ENCODE results near the gene GRIK4.

Gene GRIK4

GRCh38 chr11:120703358-120704152 is 192.0 kb downstream of the GRIK4 start:
- TF ChIP-seq, protein P1, sequence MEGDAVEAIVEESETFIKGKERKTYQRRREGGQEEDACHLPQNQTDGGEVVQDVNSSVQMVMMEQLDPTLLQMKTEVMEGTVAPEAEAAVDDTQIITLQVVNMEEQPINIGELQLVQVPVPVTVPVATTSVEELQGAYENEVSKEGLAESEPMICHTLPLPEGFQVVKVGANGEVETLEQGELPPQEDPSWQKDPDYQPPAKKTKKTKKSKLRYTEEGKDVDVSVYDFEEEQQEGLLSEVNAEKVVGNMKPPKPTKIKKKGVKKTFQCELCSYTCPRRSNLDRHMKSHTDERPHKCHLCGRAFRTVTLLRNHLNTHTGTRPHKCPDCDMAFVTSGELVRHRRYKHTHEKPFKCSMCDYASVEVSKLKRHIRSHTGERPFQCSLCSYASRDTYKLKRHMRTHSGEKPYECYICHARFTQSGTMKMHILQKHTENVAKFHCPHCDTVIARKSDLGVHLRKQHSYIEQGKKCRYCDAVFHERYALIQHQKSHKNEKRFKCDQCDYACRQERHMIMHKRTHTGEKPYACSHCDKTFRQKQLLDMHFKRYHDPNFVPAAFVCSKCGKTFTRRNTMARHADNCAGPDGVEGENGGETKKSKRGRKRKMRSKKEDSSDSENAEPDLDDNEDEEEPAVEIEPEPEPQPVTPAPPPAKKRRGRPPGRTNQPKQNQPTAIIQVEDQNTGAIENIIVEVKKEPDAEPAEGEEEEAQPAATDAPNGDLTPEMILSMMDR (conservative IDR thresholded peaks at IDR 0.05; ENCODE audit: low read depth, low read length): no peak
- no peak for DNase-seq (ENCODE audit: low read depth)
- H3K4me3 ChIP-seq (ENCODE audit: low read length): no peak overlapping the region

DNA sequence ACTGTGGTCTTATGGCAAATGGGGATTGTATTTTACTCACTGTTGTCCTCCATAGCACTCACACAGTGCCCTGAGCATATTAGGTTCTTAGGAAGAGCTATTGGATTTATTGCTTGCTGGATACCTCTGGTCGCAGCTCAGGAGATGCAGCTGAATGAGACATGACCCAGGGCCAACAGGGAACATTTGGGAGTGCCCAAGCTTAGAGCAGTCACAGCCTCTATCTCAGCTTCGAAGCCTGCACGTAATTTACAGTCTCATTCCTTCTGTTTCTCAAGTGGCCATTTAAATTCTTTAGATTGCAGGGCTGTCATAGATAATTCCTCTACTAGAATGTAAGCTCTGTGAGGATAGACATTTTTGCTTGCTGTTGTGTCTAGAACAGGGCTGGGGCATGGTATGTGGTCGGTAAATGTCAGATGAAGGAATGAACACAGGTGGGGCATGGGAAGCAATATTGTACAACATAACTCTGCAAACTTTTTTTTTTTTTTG is 192.8 kb downstream of the GRIK4 start:
- DNase-seq (ENCODE audit: low read depth): no peak
- H3K4me3 ChIP-seq (ENCODE audit: low read length): no peak overlapping the region
- TF ChIP-seq, protein P1 (conservative IDR thresholded peaks at IDR 0.05; ENCODE audit: low read depth, low read length): no peak

DNA sequence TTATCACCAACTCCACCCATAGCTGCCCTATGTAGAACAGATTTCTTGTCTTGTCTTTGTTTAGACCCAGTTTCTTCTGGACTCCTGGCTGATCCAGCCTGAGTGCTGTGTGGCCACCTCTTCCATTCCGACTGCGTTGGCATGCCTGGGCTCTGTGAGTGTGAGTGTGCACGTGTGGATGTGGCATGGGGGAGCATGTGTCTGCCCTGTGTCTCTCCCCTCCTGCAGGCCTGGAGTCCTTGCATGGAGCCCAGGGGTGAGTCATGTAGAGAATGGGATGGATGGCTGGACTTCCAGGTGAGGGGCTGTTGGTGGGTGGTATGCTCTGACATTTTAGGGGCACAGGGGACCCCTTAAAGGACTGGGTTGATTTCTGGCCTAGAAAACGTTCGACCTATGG is 194.7 kb downstream of the GRIK4 start:
- no peak overlapping the region for H3K4me3 ChIP-seq (ENCODE audit: low read length)
- DNase-seq (ENCODE audit: low read depth): no peak
- TF ChIP-seq, protein P1 (conservative IDR thresholded peaks at IDR 0.05; ENCODE audit: low read depth, low read length): no peak

GRCh38 chr11:120707098-120707497 is 195.6 kb downstream of the GRIK4 start:
- H3K4me3 ChIP-seq (ENCODE audit: low read length): no peak overlapping the region
- TF ChIP-seq, protein P1 (conservative IDR thresholded peaks at IDR 0.05; ENCODE audit: low read depth, low read length): no peak
- no peak for DNase-seq (ENCODE audit: low read depth)

DNA sequence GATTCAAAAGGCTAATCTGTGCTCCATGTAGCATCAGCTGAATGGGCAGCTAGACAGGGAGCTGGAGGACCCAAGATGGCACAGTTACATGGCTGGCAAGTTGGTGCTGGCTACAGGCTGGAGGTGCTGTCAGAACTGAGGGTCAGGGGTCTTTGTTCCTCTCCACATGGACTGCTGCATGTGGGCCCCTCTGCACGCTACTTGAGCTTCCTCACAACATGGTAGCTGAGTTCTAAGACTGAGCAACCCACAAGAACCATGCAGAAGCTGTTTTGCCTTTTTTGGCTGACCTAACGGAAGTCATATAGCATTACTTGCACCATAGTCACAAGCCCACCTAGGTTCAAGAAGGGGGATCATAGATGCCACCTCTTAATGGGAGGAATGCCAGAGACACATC is 196.1 kb downstream of the GRIK4 start:
- DNase-seq (ENCODE audit: low read depth): no peak
- TF ChIP-seq, protein P1 (conservative IDR thresholded peaks at IDR 0.05; ENCODE audit: low read depth, low read length): no peak

DNA sequence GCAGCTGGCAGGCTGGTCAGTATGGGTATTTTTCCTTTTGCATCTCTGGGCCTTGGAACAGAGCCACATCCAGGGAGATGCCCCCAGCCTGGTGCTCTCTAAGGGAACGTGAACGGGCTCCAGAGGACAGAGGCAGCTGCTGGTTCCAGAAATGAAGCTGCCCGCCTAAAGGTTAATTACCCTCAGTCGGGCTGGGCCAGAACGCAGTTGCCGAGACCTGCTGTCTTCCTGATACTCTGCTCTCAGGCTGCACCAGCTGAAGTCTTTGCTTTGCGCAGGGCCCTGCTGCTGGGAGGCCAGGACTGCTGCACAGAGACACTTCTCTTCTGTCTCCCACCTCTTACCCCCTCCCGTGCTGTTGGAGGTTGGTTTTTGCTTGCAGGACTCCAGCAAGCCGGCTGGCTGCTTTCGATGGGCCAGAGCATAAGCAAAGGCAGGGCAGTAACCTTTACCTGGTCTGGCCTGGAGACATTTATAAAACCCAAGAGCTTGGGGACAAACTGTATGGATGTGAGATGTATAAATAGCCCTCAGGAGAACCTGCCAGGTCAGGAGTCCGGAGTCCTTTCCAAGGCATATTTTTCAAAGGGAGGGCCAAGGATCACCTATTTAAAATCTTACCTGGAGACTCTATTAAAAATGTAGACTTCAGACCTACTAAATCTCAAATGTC is 197.1 kb downstream of the GRIK4 start:
- H3K4me3 ChIP-seq (ENCODE audit: low read length): no peak overlapping the region
- no peak for DNase-seq (ENCODE audit: low read depth)
- TF ChIP-seq, protein P1 (conservative IDR thresholded peaks at IDR 0.05; ENCODE audit: low read depth, low read length): no peak

More for the DNA sequence above, 196.1 kb downstream of the GRIK4 start:
- no peak overlapping the region for H3K4me3 ChIP-seq (ENCODE audit: low read length)

Measured in retinal pigment epithelial cell (primary cell).